Stimulated activated CD8-positive, alpha-beta memory T cell treated with anti-CD3 and anti-CD28 coated beads, Interleukin-2, amount 100 ng/mL, for 48 hours (primary cell): ENCODE measurements around the gene SH3BP5.

Source experiments
- DNase-seq, 2 donors: peaks; one replicate each; pipeline ENCODE4 v3.0.0-alpha.2; 2020; ENCODE audit warnings: low read depth in 2 of 2

Gene SH3BP5

DNA sequence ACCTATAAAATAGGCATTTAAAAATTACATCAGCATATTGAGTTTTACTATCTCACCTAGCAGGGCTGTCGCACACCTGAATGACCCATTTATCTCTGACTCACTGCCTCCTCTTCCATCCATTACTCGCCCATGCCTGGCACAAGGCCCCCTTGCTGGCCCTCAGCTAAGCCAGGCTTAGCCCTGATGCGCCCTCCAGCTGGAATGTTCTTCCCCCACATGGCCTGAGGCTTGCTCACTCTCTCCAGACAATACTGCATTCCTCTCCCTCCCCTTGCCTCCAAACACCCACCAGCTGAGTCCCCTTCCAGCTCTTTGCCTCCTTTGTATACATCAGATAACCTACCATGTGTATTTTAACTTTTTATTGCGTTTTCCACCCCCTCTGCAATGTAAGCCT lies 7.2 kb downstream of the SH3BP5 start:
- DNase-seq: no peak

DNA sequence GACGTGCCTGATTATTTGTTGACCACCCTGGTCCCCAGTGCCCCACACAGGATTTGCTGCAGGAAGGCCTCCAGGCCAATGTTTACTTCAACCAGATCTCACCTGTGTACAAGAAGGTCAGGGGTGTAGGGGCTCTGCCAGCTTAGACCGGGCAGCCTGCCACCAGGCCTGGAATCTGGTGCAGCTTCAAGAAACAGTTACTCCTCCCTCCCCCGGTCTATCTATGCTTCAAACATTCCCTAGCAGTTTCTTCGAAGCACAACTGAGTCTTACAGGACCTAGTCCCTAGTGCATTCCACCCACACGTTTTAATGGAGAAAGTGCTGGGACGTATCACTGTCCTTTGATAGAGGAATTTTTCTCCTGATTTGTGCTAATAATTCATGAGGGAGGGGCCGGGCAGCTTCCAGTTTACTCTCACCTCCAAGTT lies 8.0 kb downstream of the SH3BP5 start:
- DNase-seq: no peak

DNA sequence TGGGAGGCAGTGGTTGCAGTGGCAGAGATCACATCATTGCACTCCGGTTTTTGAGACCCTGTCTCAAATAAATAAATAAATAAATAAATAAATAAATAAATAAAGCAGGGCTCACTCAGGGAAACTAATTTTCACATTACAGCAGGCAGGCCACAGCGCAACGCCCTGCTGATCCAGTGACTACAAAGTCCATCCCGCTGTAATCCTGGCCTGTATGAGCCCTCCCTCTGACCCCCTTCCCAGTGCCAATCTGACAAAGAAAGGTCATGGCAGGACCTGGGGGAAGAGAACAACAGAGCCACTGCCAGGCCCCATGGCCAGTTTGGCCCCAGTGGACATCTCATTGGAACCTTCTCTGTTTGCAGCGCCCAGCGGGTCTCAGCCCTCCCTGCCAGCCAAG lies 9.3 kb downstream of the SH3BP5 start:
- DNase-seq: no peak

DNA sequence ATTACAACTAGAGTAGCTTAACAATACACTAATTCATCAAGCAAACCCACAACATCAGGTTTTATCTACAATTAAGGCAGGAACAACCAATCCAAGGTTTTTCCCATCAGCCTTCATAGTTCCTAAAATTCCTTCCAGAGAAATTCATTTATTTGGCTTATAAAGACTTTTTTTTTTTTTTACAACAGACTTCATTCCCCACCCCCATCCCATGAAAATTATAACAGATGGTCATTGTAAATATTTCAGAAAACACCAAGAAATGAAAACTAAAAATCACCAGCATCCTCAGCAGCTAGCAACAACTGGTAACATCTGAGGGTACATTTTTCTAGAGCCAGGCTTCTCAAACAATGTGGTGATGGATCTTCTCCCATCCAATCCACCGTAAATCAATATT lies 11.0 kb downstream of the SH3BP5 start:
- DNase-seq: no peak

DNA sequence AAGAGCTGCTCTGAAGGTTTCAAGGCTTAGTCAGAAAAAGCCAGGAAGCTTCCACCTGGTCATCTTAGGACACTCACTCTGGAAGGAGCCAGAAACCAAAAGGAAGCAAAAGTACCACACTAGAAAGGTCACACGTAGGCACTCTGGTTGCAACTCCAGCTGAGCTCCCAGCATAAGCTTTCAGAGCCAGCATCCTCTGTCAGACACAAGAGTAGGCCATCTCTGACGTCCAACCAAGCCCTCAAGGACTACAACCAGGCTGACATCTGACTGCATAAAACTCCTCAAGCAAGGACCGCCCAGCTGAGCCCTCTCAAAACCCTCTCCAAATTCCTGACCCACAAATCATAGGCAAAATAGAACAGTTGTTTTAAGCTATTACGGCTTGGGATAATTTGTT lies 12.8 kb downstream of the SH3BP5 start:
- DNase-seq: no peak

DNA sequence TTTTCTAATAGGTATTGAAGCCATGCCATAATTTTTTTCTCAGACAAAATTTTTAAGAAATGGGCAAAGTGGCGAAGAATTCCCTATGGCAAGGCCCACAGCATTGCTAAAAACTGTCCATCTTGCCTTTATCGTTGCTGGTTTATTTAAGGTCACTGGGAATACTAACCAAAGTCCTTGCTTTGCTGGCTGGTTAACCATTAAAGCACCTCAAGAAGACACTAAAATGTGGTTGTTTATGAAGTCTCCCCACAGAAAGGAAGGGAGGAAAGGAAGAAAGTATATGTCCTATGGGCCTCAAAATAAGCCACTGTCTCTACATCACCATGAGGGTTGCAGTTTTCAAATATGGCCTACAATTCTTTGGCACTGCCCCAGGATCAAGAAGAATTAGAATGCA lies 13.2 kb downstream of the SH3BP5 start:
- no peak for DNase-seq

DNA sequence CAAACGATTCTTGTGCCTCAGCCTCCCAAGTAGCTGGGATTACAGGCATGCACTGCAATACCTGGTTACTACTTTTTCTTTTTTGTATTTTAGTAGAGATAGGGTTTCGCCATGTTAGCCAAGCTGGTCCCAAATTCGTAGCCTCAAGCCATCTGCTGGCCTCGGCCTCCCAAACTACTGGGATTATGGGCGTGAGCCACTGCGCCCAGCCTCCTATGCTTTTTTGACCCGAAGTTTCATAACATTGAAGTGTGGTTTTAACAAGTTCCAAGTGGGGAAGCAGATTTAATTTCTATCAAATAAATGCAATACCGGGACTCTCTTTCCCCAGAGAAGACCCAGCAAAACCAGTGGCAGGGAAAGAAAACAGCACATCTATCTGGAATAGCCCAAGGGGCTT lies 13.7 kb downstream of the SH3BP5 start:
- no peak for DNase-seq

DNA sequence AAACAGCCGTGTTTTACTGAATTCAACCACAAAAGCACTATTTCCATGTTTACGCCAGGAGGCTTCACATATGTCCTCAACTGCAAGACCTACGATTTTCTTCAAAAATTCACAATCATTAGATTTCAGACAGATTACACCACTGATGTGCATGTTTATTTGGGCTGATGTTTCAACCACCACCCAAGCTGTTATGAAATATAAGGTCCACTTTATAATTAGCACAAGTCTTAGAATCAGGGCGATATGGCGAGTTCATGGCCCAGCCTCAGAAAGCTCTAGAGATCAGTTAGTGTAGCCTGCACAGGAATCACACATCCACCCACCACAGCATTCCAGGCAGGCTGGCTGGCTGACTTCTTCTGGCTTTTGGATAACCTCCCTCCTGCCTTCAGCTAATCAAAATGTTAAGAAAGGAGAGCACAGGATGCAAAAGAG lies 15.4 kb downstream of the SH3BP5 start:
- DNase-seq: no peak

DNA sequence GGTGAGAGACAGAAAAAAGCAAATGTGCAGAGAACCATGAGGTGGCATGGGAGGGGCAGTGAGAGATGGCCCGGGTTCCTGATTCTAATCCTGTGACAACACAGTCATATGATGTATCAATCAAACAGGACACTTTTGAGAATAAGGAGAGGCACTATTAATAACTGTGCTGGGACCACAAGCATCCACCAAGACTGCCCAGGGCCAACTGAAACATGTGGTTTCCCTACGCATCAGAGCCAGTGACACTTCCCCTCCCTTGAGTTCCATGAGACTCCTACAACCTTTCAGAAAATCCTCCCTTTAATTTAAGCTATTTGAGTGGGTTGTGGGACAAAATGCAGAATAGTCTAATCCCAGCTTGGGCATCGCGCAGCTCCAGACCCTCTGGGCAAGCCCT lies 17.4 kb downstream of the SH3BP5 start:
- DNase-seq: no peak

DNA sequence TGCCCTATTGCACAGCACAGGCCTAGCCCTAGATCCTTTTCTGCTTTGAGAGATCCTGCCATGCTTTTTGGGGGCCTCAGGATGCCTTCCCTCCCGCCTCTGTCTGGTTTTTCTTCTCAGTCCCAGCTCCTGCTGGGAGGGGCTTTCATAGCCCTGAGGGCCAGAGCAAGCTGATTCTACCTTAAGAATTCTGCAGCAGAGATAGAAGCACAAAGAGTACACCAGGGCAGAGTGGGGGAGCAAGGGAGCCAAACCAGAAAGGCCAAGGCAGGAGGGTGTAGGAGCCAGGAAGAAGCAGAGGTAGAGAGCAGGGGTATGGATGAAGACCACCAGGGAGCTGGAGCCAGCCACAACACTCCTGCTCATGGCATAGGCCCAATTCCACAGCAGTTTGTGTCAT lies 18.1 kb downstream of the SH3BP5 start:
- DNase-seq: no peak

DNA sequence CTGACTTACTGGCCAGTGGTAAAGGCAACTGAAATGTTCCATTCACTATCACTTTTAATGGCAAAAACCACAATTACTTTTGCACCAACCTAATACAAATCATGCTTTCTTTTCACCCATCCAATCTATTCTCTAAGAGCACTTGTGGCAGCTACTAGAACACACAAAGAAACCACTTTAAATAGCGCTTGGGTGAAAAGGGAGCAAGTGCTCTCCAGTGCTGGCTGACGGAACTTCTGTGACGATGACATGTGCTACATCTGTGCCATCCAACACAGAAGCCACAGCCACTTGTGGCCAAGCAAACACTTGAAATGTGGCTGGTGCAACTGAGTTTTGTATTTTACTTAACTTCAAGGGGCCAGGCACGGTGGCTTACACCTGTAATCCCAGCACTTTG lies 18.9 kb downstream of the SH3BP5 start:
- DNase-seq: no peak

DNA sequence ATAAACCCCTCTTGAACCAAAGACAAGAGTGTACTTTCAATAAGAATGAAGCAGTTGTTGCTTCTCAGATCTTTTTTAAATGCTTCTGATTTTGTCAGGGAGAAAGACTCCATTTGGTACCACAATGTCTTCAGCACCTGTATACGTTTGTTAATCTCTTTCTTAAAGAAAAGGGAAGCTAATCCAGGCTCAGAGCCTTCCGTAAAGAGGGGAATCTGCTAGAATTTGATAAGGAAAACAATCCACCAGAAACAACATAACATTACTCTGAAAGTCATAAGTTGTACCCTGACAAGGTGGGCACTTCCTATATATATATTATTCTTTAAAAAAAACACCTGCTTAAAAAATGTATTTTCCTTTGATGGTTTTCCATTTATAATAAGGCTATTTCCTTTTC lies 19.8 kb downstream of the SH3BP5 start:
- no peak for DNase-seq

DNA sequence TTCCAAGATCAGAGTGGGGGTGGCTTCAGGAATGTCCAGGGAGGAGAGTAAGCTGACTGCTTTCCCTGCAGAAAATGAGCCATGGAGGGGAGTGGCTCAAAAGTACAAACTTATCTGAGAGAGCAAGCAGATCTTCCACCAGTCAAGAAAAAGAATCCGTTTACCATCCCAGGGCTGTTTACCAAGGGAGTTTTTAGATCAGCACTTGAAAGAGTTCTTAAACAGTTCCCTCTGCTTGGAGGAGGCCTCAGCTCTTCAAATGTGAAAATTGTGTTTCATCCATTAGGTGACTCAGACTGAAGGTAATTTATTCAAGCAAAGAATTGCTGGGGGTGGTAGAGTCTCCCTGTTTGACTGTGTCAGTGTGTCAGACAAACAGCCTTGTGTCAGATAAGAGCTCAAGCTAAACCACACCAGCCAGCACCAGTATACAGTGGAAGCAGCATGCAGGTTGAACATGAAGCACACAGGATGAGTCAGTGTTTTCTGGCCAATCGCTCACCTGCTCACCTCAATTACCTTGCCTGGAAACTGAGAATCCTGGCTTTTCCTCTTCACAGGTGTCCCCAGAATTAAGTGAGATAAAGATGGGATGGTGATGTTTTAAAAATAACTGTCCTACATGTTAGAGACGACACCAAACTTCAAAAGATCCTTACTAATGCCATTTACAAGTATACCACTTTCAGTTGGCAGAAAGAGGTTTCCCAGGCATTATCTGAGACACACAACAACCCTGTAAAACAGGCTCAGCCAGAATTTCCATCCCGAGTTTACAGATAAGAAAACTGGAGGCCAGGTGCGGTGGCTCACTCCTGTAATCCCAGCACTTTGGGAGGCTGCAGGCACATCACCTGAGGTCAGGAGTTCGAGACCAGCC lies 21.7 kb downstream of the SH3BP5 start:
- DNase-seq: no peak

DNA sequence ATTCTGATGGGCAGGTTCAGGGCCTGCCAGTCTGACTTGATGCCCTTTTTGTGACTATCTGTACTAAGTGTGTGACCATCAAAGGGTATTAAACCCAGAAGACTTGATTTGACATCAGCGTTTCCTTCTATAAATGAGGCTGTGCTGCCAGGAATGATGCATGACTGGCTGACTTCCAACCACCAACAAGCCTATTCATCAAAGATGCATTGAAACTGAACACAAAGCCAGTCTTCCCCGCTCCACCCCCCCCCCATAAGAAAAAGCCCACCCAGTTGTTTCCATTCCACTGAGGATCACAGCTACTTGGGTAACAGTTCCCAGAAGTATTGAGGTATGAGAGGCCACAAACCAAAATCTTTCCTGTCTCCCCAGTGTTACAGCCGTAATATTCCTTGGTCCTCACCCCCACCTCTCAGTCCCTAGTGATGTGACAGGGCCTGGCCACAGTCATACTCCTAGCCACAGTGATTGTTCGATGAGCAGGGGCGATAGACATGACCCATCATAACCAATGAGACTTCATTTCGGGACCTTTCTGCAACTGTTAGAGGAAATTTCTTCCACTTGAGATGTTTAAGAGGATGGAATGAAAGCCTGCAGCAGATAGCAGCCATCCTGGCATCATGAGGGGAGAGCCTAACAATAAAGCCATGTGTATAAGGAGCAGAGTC lies 22.6 kb downstream of the SH3BP5 start:
- no peak for DNase-seq

DNA sequence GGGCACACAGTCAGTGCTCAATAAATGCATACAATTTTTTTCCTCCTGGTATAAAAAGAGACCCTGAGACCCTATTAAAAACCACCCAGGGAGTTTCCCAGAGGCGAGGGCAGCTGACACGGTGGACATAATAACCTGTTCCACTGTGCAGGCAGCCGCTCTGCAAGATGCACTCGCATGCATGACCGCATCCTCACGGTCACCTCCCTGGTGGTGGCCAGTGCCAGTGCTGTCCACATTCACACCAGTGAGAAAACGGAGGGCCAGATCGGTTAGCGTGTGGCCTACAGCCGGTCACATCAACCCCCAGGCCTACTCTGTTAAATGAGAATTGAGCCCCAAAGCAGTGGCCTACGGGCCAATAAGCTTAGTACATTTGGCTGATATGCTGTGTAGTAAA lies 24.8 kb downstream of the SH3BP5 start:
- no peak for DNase-seq

DNA sequence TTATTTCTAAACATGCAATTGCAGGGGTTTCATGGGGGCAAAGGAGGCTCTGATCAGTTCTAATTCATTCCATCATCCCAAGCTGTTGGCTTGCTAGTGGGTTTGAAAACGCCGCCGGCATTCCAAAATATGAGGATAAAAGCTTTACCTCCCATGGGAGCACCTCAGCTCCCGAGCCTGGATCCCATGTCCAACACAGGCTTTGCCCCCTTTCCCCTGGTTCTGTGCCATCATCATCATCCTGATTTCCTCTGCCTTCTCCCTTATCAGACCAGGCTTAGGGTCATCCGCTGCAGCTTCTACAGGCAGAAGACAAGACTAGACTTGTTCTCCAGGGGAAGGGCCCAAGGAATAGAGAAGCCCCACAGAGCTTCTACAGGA lies 25.4 kb downstream of the SH3BP5 start:
- no peak for DNase-seq

DNA sequence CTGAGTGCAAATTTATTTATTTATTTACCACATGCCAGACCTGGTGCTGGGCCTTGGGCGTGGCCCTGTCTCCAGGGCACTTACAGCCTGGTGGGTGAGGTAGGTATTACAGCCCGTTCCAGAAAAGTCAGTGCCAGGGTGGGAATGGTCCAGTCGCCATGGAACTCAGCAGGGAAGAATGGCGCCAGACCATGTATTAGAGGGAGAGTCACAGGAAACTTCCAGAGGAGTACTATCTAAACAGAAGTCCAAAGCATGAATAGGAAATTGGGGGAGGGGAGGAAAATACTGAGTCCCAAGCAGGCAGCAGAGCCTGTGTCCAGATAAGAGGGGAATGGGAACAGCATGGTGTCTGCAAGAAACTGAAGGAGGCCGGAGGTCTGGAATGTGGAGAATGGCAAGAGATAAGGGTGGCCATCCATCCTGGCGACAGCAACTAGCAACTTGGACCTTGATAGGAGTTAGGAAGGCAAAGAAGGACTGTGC lies 27.0 kb downstream of the SH3BP5 start:
- DNase-seq: no peak

DNA sequence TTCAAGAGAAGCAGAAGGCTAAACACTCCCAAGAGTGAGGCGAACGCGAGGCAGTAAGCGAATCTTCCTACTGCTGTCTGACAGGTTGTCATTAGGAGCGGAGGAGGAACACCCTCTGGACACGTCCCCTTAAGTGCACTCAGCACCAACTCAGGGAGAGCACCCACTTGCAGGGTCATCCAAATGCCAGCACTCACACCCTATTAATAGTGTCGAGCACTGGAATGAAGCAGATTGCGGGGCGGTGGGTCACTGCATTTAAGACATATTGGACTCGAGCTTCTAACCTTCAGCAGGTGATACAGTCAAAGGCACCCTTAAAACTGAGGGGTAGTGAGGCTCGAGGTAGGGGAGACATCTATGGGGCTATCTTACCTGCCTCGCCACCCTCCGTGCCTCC lies 28.7 kb downstream of the SH3BP5 start:
- DNase-seq: no peak

DNA sequence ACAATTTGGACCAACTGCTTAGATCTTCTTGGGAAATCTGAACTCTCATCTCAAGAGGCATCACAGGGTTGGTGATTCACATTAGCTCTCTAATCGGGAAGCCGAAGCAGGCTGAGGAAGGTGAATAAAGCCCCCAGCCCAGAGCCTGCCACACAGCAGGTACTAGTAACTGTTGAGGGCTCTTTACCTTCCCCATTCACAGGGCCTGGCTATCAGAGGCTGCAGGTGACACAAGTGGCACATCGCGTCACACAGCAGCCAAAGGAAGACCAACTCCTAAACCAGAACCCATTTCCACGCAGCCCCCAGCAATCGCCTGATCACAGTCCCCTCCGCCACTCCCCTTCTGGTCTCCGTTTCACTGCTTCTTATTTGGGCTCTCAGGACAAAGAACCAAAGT lies 29.2 kb downstream of the SH3BP5 start:
- DNase-seq: no peak

DNA sequence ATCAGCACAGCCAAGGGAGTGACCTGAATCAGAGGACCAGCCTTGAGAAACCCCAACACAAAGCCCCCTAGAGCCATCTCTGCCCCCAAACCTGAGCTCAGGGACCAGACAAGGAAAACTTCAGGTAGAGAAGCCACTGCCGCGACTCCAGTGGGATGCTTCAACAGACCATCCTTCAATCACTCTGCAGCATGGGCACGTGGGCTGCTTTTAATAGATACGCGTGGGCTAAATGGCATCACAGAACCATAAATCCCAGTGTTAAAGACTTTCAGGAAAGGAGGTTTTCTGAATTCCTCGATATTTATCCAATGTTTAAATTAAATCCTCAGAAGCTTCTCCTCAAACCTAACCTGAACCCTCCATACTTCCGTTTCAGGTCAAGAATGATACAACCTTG lies 30.6 kb downstream of the SH3BP5 start:
- no peak for DNase-seq

DNA sequence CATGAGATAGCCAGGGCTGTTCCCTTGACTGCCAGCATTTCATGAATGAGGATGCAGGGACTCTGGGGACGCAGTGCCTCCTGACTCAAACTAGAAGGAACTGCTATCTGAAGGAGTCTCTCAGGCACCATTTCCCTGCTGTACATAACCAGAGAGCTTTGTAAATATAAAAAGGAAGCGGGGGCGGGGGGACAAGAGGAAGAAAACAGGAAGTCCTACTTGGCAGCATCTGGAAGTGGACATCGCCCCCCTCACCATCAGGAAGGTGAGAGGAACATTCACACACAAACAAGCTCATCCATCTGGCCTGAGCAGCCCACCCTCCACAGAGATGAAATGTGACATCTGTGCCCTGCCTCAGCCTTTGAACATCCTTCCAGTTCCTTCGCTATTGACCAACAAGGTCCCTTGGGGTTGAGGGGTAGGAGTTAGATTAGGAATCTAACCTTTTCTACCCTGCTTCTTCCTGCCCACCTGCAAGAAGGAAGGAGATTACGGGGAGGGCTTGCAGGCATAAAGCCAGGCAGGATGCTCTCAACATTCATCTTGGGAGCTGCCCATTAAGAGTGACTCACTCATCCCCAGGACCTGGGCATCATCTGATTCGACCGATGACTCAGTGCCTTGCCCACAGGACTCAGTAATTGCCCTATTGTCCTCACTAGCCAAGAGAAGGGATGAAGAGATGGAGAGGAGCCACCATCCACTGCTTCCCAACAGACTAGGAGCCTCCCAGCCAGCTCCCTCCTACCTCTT lies 31.9 kb downstream of the SH3BP5 start:
- no peak for DNase-seq

DNA sequence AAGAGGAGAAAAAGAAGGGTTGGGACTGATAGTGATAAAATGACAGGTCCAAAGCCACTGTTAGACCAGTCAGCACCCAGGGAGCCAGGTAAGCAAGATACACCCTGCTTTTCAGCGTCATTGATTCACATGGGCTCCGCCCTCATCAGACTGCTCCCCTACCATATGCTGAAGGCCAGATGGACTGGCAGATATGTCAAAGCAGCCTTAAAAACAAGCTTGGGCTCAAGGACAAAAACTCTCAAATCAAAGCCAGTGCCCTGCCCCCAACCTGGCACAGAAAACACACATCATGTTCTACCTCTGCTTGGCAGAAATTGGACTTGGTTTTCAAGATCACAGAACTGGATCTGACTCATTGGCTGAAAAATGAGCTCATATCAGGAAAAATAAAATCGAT lies 33.4 kb downstream of the SH3BP5 start:
- DNase-seq: no peak

DNA sequence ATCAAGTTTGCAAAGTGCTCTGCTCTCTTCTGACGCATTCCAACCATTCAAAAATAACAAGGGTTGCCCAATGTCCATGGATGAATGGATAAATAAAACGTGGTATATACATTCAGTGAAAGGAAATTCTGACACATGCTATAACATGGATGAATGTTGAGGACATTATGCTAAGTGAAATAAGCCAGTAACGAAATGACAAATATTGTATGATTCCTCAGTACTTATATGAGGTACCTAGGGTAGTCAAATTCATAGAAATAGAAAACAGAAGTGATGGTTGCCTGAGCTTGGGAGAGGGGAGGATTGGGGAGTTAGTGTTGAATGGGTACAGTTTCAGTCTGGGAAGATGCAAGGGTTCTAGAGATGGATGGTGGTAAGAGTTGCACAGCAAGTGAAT lies 33.9 kb downstream of the SH3BP5 start:
- no peak for DNase-seq
